A375 (cell line): Measurements from ENCODE around the gene CLK1. TPM values are rescaled to one million over a fixed set of nuclear protein-coding genes. Genes with fewer than 3 reads are reported as not detected.

ENCODE experiments used
- small RNA-seq: library from RNA; depleted of rRNA; stranded (forward); fragments of <200 nt; gene quantifications from one replicate; pipeline ENCODE3, GENCODE V24; 2014
- total RNA-seq: library from RNA; depleted of rRNA; stranded (reverse); fragments of >200 nt; shearing (Covaris generic); gene quantifications from 2 replicates; pipeline ENCODE4 v1.2.3, GENCODE V29; 2014; rRNA removed

Gene CLK1
- total RNA-seq: 34.0 and 37.2 TPM in 2 replicates

GRCh38 chr2:200864176-200865034, at the start of gene CLK1:
TSS of gene CLK1 (minus strand) at chr2:200864658. CDS start at chr2:200861862, 2,796 bp downstream.

GRCh38 chr2:200888704-200889625, 24.5 kb upstream of the CLK1 start, which contains the start of the genes NIF3L1 and PPIL3:
TSS of gene NIF3L1 (plus strand) at chr2:200889371. CDS start at chr2:200891944, 2,573 bp downstream.
TSS of gene PPIL3 (minus strand) at chr2:200889077. CDS start at chr2:200887615, 1,462 bp downstream.

DNA sequence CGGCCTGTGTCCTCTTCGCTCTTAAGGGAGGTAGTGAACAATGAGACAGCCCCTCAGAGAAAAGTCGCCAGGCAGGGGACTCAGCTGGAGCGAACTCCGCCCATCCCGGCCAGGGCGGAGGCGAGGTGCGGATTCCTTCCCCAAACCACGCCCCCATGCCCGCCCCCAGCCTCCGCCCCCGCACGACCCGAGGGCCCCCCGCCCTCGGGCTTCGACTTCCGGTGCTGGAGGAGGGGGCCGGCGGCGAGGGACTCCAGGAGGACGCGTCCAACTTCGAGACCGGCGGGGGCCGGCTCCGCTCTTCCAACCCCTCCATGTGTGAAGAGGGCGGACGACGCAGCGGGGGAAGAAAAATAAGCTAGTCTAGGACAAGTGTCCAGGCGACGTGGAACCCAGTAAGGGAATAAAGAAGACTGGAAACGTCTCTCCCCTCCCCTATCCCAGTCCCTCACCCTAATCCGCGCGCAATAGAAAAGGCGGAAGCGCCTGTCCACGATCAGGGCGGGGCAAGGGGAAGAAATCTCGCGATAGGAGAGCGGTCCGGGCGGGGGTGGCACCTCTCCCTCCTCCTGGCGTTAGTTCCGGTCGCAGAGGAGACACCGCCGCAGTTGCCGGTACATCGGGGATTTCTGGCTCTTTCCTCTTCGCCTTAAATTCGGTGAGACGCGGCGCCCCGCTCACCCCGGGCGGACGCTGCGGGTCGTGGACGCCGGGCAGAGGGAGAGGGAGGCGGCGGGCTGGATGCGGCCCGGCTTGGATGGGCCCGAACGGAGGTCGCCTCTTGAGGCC, 52.9 kb downstream of the CLK1 start, which contains the start of gene BZW1:
BZW1 (plus strand) TSS at position 578 of the 789 bp plus-strand sequence. CDS start 1,308 bp downstream, outside the sequence.

Small RNA genes within 50 kb of the gene (small RNA-seq; reads per million reads assigned to genes)
- gene RF00019 (not detected), gene RNA5SP115 (0.13 reads per million), gene RNU6-312P (not detected), gene RNU6-31P (not detected), gene RNU6-762P (not detected)

Other genes starting within 250 kb of the CLK1 start
- gene BZW1, start 52.7 kb downstream of the CLK1 start, total RNA-seq: 163 and 202 TPM in 2 replicates
- gene PPIL3, start 24.4 kb upstream of the CLK1 start, total RNA-seq: 22.2 and 26.1 TPM in 2 replicates
- 24.5 and 29.8 TPM in 2 replicates for gene NIF3L1, start 24.7 kb upstream of the CLK1 start, total RNA-seq
- gene ORC2, start 99.0 kb upstream of the CLK1 start, total RNA-seq: 10.8 and 17.9 TPM in 2 replicates
- gene HYCC2, start 207.0 kb upstream of the CLK1 start, total RNA-seq: 2.6 and 2.7 TPM in 2 replicates
- 82.9 and 86.4 TPM in 2 replicates for gene NDUFB3, start 207.3 kb upstream of the CLK1 start, total RNA-seq